ENCODE data around the gene SIAH2. TPM values are rescaled to one million over a fixed set of nuclear protein-coding genes. Genes with fewer than 3 reads are reported as not detected.

The SIAH2 gene
- total and polyA plus RNA-seq, 9 donors: 18.0 to 98.7 (median 37.1) TPM

GRCh38 chr3:150783316-150783715 is 20.3 kb upstream of the SIAH2 start:
- H3K27me3 ChIP-seq: no peaks in the 10 kb centered on the region
- TF ChIP-seq CTCF (IDR thresholded peaks at IDR 0.05) (no peak), POLR2A (IDR thresholded peaks at IDR 0.05) (no peak), EP300 (IDR thresholded peaks at IDR 0.05) (no peak)
- no peak overlapping the region for H3K4me3 ChIP-seq
- intact Hi-C loops (cut with DNase I): loop anchor here in 2 of 4 donors (5.0 to 10.0 kb wide), 2 partner anchors 79 to 361 kb away; no protein-coding TSS in a partner anchor
- no peaks in the 10 kb centered on the region for H3K9me3 ChIP-seq
- 76 to 82% (median 80%) methylated on average over 1 of the region's 1 CpG for WGBS, 3 donors
- H3K4me1 ChIP-seq (ENCODE audit: insufficient read depth): no peaks in the 10 kb centered on the region
- H3K27ac ChIP-seq: no peak overlapping the region
- DNase-seq: no peak
- H3K36me3 ChIP-seq: no peaks in the 10 kb centered on the region

- no peak for DNase-seq
- Histone ChIP-seq H3K27ac (no peak overlapping the region), H3K36me3 (no peaks in the 10 kb centered on the region), H3K4me3 (no peak overlapping the region), H3K4me1 (ENCODE audit: insufficient read depth) (no peaks in the 10 kb centered on the region), H3K9me3 (no peaks in the 10 kb centered on the region), H3K27me3 (no peaks in the 10 kb centered on the region)
- TF ChIP-seq POLR2A (IDR thresholded peaks at IDR 0.05) (no peak), CTCF (IDR thresholded peaks at IDR 0.05) (no peak), EP300 (IDR thresholded peaks at IDR 0.05) (no peak)
- intact Hi-C loops (cut with DNase I): loop anchor here in 2 of 4 donors (10.0 kb wide), 1 partner anchor 55 kb away; no protein-coding TSS in a partner anchor
- 87 to 94% (median 92%) methylated on average over 20 to 22 of the region's 22 CpGs for WGBS, 3 donors
These were observed 16.5 kb upstream of the SIAH2 start for GRCh38 chr3:150779402-150779858.

DNA sequence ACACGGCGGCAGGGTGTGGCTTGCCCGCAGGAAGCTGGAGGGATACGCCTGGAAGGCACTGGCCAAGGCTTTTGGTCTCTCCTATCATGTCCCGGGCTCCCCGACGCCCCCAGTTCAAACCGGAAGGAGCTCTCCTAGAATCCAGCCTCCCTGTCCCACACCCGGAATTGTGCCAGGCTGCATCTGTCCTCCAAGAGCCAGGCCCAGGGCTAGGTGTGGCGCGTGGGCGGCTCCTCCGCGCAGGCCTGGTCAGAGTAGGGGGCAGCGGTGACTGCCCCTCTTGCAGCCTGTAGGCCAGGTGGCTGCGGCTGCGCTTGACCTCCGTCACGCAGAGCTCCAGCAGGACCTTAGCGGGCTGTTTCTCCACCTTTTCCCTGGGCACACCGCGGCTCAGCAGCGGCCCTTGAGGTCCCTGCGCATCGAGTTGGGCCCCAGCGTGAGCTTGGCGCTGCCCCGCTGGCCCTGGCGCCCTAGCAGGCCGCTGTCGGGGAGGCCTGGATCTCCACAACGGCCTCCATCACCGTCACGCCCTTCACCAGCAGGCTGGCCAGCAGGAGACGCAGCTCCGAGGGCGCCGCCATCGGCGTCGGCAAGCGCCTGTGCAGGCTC is 15.9 kb upstream of the SIAH2 start:
- intact Hi-C loops (cut with DNase I): loop anchor here in 2 of 4 donors (10.0 kb wide), 1 partner anchor 54 kb away; no protein-coding TSS in a partner anchor
- 95 to 96% (median 96%) methylated on average over 42 of the region's 42 CpGs for WGBS, 3 donors
- no peaks in the 10 kb centered on the region for H3K4me1 ChIP-seq (ENCODE audit: insufficient read depth)
- no peaks in the 10 kb centered on the region for H3K9me3 ChIP-seq
- H3K36me3 ChIP-seq: no peaks in the 10 kb centered on the region
- TF ChIP-seq CTCF (IDR thresholded peaks at IDR 0.05) (no peak), POLR2A (IDR thresholded peaks at IDR 0.05) (no peak), EP300 (IDR thresholded peaks at IDR 0.05) (no peak)
- H3K4me3 ChIP-seq: no peak overlapping the region
- H3K27ac ChIP-seq: no peak overlapping the region
- DNase-seq: no peak
- no peaks in the 10 kb centered on the region for H3K27me3 ChIP-seq

- intact Hi-C loops (cut with DNase I): loop anchor here in 2 of 4 donors (10.0 kb wide), 1 partner anchor 50 kb away; no protein-coding TSS in a partner anchor
- DNase-seq: no peak
- no peaks in the 10 kb centered on the region for H3K36me3 ChIP-seq
- H3K27me3 ChIP-seq: no peaks in the 10 kb centered on the region
- H3K27ac ChIP-seq: no peak overlapping the region
- H3K9me3 ChIP-seq: no peaks in the 10 kb centered on the region
- 95 to 97% (median 95%) methylated on average over 6 to 7 of the region's 7 CpGs for WGBS, 3 donors
- no peak overlapping the region for H3K4me3 ChIP-seq
- peaks cover 6% of the 10 kb centered on the region for H3K4me1 ChIP-seq (ENCODE audit: insufficient read depth)
- TF ChIP-seq CTCF (IDR thresholded peaks at IDR 0.05) (no peak), POLR2A (IDR thresholded peaks at IDR 0.05) (no peak), EP300 (IDR thresholded peaks at IDR 0.05) (no peak)
These were observed 12.1 kb upstream of the SIAH2 start for GRCh38 chr3:150775001-150775599.

Measured in ovary (tissue), 9 donors.